Stimulated activated CD8-positive, alpha-beta memory T cell treated with anti-CD3 and anti-CD28 coated beads, Interleukin-4, amount 100 ng/mL, for 1 hour (primary cell): Measurements from ENCODE around the gene COG5.

Experiments
- DNase-seq, 2 donors: peaks; one replicate each; pipeline ENCODE4 v3.0.0-alpha.2; 2020; ENCODE audit warnings: low read depth in 2 of 2, low spot score in 1 of 2

COG5 gene

DNA sequence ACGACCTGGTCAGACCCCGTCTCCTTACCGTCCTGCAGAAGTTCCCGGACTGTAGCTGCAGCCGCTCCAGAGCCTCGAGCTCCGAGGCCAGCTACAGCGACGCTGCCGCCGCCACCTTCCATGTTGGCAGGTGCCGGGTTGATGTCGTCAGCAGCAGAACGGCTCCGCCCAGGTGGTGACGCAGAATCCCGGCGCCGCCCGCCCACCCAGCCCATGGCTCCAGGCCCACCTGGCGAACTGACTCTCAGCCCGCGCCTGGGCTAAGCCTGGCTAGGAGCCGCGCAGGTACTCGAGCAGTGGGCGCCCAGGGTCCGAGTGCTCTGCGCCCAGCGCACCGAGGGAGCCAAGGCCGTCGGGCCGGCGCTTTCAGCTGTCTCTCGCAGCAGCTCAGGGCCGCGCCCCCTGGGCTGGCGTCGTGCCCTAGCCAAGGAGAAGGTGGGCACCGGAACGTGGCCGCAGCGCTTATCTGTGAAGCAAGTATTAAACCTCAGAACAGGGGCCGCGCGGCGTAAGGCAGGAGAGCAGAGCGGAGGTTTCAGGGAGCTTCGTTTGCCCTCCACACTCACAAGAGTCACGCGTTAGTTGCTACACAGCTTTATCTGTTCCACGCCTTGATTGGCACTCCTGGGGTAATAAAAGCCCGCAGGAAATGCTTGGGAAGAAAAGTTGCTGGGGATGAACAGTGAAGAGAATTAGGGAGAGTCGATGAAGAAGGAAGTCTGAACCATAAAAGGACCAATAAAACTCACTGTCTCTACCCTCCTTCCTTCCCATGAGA is at the start of gene COG5, which contains the start of gene DUS4L:
COG5 (minus strand) TSS at position 146 of the 778 bp plus-strand sequence; CDS start at position 122, 24 bp downstream.
DUS4L (plus strand) TSS at position 197 of the 778 bp plus-strand sequence. CDS start 3,100 bp downstream, outside the sequence.
- peak; percentile 64 to 70 for DNase-seq

DNA sequence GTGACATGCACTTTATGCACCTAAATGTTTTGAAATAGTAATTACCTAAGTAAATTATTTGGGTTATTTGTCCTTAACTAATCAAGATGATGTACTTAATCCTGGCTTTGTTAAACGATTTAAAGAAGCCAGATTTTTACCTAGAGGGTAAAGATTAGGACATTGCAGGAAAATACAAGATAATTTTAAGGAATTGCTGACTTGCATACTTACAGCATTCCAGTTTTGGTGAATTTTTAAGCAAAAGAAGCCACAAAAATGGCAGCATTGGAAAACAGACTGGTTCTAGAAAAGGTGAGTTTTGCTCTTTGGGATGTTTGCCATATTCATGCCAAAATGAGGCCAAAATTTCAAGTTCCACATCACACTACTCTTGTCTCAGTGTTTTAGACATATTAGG is 49.7 kb upstream of the COG5 start:
- DNase-seq = no peak

GRCh38 chr7:107610323-107610722 is 46.6 kb upstream of the COG5 start:
- DNase-seq = no peak

- no peak for DNase-seq
Observed at GRCh38 chr7:107609811-107610261, 46.1 kb upstream of the COG5 start.

- DNase-seq = no peak
Observed at GRCh38 chr7:107606303-107606702, 42.6 kb upstream of the COG5 start.

GRCh38 chr7:107605218-107605815 is 41.6 kb upstream of the COG5 start:
- DNase-seq = no peak

DNA sequence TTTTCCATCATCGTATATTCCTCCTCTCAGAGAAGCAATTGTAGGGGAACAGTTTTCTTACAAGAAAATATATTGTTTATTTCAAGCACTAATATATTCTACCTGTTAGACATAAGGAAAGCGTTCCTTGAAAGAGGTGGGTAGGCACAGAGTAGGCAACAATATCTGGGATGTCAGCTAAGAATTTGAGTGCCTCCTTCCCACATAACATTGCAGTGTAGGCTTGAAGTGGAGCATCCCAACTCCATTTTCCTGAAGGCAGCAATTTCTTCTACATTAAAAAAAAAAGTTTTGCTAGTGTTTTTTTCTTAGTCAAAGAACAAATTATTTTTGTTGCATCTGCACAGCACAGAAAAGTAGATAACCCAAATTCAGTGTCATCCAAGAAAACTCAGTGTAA is 37.1 kb upstream of the COG5 start:
- no peak for DNase-seq

- no peak for DNase-seq
Observed at GRCh38 chr7:107599262-107599661, 35.5 kb upstream of the COG5 start.

- no peak for DNase-seq
Observed at GRCh38 chr7:107597953-107598352, 34.2 kb upstream of the COG5 start.

DNA sequence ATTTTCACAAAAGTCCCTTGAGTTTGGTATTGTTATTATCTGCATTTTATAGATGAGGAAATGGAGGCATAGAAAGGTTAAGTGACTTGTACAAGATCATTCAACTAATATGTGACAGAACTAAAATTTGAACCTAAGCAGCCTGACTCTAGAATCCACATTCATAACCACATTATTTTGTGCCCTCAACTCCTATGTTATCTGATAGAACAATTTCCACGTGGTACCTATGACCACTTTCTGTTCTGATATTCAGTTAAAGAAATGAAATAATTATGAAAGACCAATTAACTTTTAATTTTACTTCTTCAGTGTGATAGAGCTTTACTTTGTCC is 33.8 kb upstream of the COG5 start:
- no peak for DNase-seq

DNA sequence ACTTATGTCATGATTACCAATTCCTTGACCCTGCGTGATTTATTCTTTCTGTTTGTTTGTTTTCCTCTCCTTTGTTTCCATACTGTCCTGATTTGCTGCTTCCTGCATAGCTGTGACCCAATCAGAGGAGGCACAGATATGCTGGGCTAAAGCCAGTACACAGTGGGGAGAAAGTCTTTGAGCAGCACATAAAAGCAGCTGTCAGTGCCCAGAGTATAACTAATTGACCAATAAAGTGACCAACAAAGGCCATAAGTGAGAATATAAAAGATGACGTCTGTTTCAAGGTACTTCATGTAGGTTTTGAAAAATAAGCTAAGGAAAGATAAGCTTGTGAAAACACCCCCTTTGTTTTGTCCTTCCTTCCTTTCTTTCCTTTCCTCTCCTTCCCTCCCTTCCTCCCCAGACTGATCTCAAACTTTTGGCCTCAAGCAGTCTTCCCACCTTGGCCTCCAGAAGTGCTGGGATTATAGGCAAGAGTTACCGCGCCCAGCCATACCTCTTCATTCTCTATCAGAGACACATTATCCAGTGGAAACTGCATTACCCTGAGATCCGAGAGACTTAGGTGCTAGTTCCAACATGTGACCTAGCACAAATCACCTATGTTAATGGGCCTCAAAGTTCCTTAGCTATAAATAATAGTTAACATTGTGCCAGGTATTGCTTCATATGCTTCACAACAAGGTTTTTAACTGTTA is 33.3 kb upstream of the COG5 start:
- no peak for DNase-seq

GRCh38 chr7:107594961-107595737 is 31.4 kb upstream of the COG5 start:
- DNase-seq = no peak

- no peak for DNase-seq
Observed at GRCh38 chr7:107593025-107593410, 29.3 kb upstream of the COG5 start.

DNA sequence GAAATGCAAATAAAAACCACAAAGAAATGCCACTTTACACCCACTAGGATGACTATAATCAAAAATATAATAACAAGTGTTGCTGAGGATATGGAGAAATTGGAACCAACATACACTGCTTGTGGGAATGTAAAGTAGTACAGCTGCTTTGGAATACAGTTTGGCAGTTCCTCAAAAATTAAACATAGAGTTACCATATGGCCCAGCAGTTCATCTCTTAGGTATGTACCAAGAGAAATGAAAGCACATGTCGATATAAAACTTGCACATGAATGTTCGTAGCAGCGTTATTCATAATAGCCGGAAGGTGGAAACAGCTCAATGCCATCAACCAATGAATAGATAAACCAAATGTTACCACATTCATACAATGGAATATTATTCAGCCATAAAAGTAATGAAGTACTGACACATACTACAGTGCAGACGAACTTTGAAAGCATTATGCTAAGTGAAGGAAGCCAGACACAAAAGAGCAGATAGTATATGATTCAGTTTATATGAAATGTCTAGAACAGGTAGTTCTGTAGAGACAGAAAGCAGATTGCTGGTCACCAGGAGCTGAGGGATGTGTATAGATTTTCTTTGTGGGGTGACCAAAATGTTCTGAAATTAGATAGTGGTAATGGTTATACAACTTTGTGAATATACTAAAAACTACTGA is 28.8 kb upstream of the COG5 start:
- no peak for DNase-seq

DNA sequence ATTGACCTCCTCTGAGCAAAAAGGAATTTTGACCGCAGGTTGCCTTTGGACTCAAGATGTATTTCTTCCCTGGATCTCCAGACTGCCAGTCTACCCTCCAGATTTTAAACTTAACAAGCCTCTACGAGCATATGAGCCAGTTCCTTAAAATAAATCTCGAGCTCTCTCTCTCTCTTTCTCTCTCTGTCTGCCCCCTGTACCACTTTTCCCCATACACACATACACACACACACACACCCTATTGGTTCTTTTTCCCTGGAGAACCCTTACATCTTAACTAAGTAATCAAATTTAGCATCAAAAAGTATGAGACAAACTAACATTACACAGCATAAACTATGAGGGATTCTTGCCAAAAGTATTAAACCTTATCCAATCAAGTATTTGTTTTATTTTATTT is 27.7 kb upstream of the COG5 start:
- DNase-seq = no peak

GRCh38 chr7:107588529-107589130 is 24.9 kb upstream of the COG5 start:
- DNase-seq = no peak

DNA sequence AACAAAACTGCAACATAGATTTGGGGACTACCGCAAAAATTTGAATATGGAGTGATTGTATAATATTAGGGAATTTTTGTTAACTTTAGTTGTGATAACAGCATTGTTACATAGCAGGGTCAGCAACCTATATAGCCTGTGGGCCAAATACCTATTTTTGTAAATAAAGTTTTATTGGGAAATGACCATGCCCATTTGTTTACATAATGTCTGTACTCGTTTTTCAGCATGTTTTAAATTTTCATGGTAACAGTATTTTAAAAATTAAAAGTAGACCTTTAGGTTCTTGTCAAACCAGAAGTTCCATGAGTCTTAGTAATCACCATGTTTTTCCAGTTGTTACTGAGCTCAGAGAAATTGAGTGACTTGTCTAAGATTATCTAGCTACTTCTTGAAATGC is 21.0 kb upstream of the COG5 start:
- no peak for DNase-seq

- no peak for DNase-seq
Observed at GRCh38 chr7:107582875-107583274, 19.2 kb upstream of the COG5 start.

DNA sequence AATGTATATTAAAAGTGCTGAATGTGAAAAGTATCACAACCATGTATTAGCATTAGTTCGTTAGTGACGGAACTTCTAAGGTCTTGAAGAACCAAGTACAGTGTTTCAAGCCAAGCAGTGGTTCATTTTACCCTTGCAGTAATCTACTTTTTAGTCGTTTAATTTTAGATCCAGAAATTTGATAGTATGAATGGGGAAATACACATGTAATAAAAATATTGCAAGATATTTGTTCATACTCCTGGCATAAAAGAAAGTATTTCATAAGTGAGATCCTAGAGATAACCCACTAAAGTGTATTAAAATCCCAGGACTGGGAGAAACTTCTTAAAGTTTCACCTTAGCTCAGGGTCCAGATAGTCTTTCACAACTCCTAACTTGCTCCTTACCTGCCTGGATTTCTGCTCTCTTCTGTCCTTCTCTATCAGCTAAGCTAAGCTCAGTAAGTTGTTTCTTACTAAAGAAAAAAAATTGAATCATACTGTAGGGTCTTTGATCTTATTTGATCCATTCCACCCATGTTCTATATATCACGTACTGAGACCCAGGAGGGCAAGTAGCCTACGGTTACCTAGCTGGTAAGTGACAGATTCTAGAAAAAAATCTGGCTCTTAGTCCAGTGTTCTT is 17.8 kb upstream of the COG5 start:
- no peak for DNase-seq
